GM19395 (cell line): ENCODE data around the gene RIMS3.

Experiments used
- ATAC-seq: cut with Tn5 transposase; IDR thresholded peaks from one replicate; pipeline ENCODE4 v1.9.1; 2021; ENCODE audit warnings: mild to moderate bottlenecking, moderate library complexity; ENCODE audit not compliant: unreplicated experiment

Gene RIMS3

GRCh38 chr1:40691538-40692428 lies 26.3 kb upstream of the RIMS3 start, which contains the start of gene NFYC:
Gene NFYC (plus strand): TSS chr1:40691704. CDS start chr1:40738844, 47,140 bp downstream.
- peak; percentile 80 for ATAC-seq

DNA sequence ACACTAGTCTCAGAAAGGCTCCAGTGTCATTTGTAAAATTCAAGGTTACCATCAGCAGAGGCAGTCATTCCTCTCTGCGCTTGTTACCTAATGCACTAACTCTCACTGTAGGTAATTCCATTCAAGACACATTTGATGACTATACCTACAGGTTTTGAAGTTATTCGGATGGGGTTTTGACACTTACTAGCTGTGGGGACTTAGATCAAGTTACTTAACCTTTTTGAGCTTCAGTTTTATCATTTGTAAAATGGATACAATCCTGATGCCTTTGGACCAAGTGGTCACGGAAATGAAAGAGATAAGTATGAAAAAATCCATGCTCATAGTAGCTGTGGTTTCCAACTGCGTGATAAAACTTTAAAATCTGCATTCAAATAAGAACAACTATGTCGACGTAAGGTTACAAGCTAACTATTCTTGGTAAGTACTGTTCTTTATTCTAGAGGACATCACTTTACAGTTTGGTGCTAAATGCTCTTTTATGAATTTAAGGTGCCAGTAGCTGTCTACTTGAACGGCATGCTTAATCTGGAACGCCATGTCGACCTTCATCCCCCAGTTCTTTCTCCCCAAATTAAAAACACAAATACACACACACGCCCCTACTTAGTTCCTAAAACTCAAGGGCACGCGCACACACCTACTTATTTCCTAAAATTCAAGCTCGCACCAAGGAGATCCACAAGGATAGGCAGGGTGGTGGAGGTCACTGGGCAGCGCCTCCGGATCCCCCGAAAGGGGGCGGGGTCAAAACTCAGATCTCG lies 25.5 kb upstream of the RIMS3 start:
- ATAC-seq, result no peak

DNA sequence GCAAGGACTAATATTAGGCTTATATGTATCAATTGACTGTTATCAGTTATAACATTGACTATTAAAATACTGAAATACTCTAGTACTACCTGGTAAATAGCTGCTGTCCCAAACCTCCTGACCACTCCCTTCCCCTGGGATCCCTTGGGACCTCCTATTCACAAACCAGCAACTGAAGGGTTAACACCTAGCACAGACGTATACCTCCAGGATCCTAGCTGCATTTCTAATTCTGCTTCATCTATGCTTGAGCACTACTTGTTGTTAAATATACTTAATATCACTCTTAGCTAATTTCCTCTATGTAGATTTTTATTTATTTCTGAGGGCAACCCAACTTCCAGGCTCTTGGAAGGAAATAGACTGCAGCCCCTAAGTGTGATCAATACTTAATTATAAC lies 24.3 kb upstream of the RIMS3 start:
- ATAC-seq, result no peak

GRCh38 chr1:40687661-40688060 lies 22.2 kb upstream of the RIMS3 start:
- no peak for ATAC-seq

GRCh38 chr1:40687059-40687458 lies 21.6 kb upstream of the RIMS3 start:
- no peak for ATAC-seq

DNA sequence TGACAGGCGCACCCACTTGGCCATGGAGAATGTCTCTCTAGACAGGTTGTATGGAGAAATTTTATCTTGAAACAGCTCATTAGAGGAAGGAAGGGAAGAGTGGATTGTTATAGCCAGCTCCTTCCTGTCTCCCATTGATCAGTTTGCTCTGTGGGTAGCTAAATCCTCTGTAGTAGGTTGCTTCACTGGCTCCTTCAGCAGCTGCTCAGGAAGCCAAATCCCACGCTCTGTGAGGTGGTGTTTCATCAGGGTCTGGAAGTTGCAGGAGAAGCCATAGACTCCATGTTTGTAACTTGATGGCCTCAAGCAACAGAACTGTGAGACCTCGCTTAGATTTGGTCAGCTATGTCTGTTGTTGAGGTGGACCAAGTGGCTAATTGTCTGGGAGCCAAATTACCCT lies 19.2 kb upstream of the RIMS3 start:
- no peak for ATAC-seq

GRCh38 chr1:40679165-40679953 lies 13.9 kb upstream of the RIMS3 start:
- ATAC-seq, result no peak

DNA sequence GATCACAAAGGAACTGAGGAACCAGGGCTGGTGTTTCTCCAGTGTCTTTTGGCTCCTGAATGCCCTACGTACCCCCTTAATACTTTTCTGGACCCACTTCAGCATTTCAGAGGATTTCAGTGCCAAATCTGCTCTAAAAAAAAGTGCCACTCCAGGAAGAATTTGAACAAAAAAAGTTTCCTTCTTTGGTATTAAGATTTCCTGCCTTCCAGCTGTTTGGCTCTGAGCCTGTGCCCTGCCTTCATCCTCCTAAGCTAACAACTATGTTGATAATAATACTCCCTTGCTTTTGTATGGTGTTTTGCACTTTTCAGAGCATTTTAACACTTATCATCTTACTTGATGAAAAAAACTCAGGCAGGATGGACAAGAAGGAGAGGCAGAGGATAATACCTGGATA lies 11.0 kb upstream of the RIMS3 start:
- ATAC-seq, result no peak

- no peak for ATAC-seq
Measured at GRCh38 chr1:40673452-40673851, 8.0 kb upstream of the RIMS3 start.

- peak; percentile 64 for ATAC-seq
Measured at GRCh38 chr1:40668769-40669525, 3.5 kb upstream of the RIMS3 start.

DNA sequence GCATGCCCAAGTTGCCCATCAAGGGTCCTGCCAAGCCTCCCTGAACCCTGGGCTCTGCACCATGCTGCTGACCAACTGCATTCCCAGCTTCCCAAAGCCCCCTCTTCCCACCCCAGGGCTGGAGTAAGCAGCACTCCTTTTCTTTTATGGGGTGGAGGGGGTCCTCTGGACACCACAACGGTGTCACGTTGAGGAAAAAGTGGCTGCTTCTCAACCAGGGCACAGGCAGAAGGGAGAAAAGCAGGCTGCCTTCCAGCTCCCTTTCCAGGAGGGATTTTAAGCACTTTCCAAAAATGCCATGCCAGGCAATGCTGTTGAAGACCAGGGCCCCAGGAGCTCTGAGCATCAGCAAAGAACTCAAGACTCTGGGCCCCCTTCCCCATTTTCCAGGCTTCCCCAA lies 691 bp downstream of the RIMS3 start:
- ATAC-seq, result no peak

GRCh38 chr1:40664167-40664537 lies 1.3 kb downstream of the RIMS3 start:
- ATAC-seq, result no peak

DNA sequence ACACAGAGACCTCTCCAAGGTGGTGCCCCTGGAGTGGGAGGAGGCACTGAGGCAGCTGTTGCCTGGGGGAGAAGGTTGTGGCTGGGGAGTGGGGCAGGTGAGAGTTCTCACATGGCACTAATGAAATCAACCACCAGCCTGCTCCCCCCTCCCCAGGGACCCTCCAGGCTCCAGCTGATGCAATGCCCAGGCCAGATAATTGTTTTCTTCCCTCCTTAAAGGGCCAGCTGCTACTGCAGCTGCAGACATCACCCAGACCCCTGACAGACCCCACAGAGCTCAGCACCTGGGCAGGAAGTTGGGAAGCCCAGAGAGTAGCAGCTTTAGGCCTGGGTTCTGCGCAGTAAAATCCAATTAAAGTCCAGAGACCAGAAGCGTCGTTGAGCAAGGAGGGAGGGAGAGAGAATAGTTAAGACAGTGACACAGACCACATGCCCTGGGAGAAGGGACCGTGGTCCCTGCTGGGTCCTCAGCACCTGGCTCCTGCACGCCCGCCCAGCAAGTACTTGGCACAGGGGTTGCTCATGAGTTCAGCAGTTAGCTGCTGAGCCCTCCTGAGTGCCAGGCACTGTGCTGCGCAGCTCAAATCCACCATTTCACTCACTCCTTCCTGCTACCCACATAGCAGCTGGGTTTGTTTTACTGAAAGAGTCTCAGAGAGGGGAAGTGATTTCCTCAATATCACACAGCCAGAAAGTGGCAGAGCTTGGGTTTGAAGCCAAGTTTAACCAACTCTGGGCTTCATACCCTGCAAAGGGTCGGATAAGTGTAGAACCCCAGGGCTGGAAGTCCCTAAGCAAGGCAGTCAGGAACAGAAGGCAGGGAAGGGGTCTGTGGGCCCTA lies 1.9 kb downstream of the RIMS3 start:
- ATAC-seq, result no peak

- ATAC-seq, result no peak
Measured at GRCh38 chr1:40662864-40663263, 2.6 kb downstream of the RIMS3 start.

DNA sequence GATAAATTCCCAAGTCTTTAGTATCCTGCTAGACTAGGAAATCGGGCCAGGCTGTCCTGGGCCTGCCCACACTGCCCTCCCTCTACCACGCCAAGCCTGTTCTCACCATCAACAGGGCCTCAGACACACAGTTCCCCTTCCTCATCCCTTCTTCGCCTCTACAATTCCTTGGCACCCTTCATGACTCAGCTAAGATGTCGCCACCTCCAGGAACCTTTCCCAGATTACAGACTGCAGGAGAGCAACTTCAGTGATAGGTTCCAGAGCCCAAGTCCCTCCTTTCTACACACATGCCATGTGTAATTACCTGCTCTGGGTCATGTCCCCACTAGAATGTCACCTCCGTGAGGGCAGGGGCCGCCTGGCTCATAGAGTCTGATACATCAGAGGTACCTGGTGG lies 3.3 kb downstream of the RIMS3 start:
- ATAC-seq, result no peak

DNA sequence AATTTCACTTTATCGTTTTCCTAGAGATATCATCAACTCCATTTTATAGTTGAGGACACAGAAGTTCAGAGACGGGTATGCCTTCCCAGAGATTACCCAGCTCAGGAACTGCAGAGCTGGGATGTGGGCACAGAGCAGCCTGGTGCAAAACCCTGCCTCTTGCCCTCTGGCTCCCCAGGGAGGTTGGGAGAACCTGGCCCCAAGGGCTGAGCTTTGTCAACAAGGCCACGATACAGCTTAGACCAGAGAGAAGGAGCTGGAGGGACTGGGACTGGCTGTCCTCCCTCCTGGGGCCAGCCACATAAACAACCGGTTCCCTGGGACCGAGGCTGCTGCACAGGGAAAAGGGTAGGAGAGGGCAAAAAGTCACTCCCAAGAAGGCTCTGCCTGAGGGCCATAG lies 3.8 kb downstream of the RIMS3 start:
- no peak for ATAC-seq

GRCh38 chr1:40659649-40659947 lies 5.9 kb downstream of the RIMS3 start:
- ATAC-seq, result no peak

- no peak for ATAC-seq
Measured at GRCh38 chr1:40658751-40659648, 6.5 kb downstream of the RIMS3 start.

DNA sequence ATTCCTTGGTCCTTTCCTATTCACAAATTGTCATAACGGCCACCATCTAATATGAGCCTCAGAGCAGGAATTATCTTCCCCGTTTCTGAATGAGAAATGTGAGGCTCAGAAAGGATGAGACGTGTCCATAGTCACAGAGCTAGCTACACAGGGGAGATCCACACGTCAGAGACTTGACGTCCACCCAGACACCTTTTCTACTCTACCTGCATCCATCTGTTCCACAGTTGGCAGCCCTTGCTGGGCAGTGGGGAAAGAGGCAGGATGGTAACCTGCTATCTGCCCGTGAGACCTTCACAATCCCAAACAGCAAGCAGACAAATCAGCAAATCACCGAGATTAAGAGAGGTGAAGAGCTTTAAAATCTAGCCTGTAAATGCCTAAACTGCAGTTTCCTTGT lies 8.4 kb downstream of the RIMS3 start:
- ATAC-seq, result no peak
